D341Med (cell line): ENCODE data around the gene MIER2.
"Not testable (repeated sequence)": the region's sequence is repeated elsewhere in the genome, so short reads cannot be mapped to it uniquely, and the experiment has no call there.

Source experiments
- DNase-seq: peaks from one replicate; pipeline ENCODE4 v3.0.0; 2012; ENCODE audit warnings: low spot score

MIER2 gene, protein sequence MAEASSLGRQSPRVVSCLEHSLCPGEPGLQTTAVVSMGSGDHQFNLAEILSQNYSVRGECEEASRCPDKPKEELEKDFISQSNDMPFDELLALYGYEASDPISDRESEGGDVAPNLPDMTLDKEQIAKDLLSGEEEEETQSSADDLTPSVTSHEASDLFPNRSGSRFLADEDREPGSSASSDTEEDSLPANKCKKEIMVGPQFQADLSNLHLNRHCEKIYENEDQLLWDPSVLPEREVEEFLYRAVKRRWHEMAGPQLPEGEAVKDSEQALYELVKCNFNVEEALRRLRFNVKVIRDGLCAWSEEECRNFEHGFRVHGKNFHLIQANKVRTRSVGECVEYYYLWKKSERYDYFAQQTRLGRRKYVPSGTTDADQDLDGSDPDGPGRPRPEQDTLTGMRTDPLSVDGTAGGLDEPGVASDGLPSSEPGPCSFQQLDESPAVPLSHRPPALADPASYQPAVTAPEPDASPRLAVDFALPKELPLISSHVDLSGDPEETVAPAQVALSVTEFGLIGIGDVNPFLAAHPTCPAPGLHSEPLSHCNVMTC

DNA sequence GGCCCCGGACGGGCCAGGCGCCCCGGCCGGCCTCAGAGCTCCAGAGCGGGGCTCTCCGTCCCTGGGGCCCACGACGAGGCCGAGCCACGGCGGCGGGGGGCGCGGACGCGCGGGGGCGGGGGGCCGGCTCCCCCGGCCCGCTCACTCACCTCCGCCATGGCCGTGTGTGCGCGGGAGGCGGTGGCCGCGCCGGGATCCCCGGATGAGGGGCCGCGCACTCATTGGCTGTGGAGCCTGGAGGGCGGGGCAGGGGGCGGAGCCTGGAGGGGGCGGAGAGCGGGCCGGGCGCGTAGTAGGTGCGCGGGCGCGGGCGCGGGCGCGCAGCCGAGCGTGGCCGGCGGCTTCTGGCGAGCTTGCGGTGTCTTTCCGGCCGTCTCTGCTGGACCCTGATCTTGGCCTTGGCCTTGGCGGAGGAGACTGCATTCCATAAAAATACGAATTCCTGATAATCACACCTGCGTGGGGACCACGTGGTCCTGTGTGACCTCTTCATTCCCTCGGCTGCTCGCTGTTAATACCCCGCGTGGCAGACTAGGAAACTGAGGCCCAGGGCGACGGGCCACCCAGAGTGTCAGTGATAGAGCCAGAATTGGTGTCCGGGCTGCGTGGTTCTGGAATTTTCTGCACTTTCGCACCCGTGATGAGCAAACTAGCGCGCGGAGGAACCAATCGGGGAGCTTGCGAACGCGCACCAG, at the start of gene MIER2:
Gene MIER2 (minus strand): TSS at position 172 of the 695 bp plus-strand sequence. CDS start 14 bp downstream, at position 158.
- peak; percentile 99 for DNase-seq

DNA sequence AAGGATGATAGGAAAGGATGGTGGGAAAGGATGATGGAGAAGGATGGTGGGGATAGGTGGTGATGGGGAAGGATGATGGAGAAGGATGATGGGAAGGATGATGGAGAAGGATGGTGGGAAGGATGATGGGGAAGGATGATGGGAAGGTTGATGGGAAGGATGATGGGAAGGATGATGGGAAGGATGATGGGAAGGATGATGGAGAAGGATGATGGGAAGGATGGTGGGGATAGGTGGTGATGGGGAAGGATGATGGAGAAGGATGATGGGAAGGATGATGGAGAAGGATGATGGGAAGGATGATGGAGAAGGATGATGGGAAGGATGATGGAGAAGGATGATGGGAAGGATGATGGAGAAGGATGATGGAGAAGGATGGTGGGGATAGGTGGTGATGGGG, 49.0 kb upstream of the MIER2 start:
- not testable (repeated sequence) for DNase-seq

DNA sequence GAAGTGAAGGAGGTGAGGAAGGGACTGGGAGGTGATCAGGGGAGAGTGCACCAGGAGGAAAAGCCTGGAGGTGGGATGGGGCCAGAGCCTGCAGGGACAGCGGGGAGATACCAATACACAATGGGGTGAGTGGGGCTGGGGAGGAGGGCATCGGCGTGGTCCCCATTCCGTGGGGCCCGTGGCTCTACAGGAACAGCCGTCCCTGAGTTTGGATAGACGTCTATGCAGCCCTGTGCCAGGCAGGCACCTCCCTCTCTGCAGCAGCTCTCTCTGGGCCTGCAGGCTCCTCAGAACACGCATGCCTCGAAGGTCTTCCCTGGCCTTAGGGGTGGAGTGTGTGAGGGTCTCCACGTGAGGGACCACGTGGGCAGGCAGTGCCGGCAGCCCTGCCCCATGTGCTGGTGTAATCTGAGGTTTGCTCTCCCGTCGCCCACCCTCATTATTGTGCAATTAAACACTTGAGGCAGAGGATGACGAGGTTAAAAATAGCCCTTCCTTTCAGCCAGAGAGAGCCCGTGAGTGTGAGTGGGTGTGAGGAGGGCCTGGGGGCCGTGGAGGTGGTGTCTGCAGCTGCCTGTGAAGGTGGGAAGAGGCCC, 47.9 kb upstream of the MIER2 start:
- no peak for DNase-seq

DNA sequence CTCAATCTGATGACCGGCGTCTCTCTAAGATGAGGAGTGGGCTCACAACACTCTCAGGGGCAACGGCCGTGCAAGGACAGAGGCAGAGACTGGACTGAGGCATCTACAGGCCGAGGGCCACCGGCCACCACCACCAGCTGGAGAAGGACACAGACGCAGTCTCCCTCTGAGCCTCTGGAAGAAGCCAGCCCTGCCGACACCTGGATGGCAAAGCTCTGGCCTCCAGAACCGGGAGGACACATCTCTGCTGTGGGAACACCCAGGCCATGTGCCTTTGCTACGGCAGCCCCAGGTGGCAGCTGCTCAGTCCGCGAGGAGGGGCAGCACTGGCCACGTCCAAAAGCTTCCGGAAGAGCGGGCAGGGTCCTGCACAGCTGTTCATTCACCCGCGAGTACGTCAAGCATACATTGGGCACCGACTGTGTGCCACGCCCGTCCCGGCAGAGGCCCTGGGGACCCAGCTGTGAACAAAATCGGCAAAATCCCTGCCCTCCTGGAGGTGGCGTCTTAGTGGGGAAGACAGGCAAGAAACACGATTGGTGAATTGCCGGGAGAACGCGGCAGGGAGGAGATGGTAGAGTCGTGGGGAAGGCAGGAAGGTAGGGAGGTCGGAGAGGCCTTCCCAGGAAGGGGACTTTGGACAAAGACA, 47.3 kb upstream of the MIER2 start:
- no peak for DNase-seq

DNA sequence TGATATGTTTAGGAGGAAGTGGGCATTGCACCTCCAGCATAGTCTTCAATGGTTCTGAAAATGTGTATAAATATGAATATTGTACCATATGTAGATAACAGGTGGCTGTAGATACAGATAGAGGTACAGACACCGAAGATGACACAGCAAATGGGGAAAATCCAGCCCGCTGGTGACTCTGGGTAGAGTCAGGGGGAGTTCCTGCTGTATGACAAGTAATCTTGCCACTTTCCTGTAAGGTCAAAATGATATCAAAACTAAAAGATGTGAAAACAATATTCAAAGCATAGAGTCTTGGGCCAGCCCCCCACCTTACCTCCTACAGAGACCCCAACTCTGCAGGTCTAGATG, 46.6 kb upstream of the MIER2 start:
- no peak for DNase-seq

DNA sequence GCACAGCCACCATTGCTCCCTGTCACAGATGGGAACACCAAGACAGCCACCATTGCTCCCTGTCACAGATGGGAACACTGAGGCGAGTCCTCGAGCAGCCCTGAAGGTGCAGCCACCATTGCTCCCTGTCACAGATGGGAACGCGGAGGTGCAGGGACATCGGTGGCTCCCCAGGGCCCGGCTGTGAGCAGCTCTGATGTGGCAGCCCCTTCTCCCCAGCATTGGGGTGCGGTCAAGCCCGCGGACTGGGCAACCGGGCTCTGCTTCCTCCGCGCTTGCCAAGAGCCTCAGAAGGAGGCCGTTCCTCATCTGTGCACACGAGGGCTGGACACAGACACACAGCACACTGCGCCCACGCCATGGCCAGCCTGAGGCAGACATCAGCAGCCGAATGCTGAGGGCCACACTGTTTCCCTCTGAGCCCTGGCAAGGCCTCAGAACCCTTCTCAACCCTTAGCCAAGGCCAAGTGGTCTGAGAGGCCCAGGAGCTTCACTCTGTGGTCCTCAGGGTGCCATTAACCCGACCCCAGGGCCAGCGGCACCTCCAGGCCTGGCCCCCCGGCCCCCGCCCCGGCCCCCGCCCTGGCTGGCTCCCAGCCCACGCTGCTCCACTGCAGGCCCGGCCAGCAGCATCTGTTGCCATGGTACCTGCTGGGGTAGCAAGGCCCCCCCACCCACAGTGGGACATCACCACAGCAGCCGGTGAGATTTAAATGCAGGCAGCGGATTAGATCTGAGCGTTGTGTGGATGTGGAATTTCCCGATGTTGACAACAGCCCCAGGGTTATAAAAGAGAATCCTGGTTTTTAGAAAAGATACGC, 46.0 kb upstream of the MIER2 start:
- DNase-seq, result no peak

DNA sequence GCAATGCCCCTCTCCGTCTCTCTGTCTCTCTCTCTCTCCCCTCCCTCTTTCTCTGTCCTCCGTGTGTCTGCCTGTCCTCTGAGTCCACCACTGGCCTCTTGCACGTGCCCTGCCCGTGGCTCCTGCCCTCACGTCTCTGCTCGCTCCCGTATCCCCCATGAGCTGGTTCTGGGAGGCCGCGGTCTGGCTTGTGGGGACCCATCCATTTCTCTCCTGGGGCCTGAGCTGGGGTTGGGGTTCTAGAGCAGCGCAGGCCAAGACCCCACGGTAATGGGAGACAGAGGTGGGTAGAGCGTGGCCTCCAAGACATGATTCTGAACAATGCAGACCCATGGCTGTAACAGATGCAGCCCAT, 45.3 kb upstream of the MIER2 start:
- DNase-seq, result no peak

DNA sequence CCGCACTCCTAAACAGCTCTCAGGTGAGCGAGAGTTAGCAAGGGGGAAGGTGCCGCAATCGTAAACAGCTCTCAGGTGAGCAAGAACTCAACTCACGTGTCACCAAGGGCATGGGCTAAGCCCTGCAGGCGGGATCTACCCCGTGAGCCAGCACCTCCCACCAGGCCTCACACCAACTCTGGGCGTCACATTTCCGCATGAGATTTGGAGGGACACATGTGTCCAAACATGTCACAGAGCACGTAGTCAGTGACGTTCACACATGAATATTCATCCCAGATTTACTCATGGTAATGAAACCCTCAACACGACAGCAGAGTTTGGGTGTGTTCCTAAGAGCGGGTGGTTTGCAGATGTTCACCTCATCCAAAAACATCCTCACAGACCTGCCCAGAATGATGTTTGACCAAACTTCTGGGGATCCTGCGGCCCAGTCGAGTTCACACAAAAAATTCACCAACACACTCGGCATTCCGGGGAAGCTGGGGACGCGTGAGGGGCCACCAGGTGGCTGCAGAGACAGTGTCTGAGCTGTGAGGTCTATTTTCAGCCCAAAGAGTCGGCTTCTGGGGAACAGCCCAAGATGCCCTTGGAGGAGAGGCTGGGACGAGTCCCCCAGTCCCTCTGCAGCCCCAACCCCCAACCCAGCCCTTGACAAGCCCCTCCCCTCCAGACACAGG, 44.8 kb upstream of the MIER2 start:
- no peak for DNase-seq

DNA sequence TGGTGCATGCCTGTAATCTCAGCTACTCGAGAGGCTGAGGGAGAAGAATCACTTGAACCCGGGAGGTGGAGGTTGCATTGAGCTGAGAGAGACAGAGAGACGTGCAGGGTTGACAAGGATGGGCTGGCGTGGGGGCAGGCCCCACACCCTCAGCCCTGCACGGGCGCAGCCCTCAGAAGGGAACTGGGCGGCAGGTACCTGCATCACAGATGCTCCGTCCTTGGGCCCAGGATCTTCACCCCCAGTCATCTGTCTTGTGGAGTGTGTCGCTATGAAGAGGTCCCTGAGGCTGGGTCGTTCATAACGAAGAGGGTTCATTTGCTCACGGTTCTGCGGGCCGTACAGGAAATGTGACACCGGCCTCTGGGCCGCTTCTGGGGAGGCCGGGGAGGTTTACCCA, 44.1 kb upstream of the MIER2 start:
- DNase-seq, result no peak

DNA sequence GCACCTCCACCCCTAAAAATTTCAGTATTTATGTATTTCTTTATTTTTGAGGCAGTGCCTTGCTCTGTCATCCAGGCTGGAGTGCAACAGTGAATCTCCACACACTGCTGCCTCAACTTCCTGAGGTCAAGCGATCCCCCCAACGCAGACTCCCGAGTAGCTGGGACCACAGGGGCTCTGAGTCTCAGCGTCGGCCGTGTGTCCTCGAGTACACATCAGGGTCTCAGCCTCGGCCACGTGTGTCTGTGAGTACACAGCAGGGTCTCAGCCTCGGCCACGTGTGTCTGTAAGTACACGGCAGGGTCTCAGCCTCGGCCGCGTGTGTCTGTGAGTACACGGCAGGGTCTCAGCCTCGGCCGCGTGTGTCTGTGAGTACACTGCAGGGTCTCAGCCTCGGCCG, 43.2 kb upstream of the MIER2 start:
- no peak for DNase-seq

DNA sequence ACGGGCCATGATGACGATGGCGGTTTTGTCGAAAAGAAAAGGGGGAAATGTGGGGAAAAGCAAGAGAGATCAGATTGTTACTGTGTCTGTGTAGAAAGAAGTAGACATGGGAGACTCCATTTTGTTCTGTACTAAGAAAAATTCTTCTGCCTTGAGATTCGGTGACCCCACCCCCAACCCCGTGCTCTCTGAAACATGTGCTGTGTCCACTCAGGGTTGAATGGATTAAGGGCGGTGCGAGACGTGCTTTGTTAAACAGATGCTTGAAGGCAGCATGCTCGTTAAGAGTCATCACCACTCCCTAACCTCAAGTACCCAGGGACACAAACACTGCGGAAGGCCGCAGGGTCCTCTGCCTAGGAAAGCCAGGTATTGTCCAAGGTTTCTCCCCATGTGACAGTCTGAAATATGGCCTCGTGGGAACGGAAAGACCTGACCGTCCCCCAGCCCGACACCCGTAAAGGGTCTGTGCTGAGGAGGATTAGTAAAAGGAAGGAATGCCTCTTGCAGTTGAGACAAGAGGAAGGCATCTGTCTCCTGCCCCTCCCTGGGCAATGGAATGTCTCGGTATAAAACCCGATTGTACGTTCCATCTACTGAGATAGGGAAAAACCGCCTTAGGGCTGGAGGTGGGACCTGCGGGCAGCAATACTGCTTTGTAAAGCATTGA, 42.2 kb upstream of the MIER2 start:
- DNase-seq, result not testable (repeated sequence)

DNA sequence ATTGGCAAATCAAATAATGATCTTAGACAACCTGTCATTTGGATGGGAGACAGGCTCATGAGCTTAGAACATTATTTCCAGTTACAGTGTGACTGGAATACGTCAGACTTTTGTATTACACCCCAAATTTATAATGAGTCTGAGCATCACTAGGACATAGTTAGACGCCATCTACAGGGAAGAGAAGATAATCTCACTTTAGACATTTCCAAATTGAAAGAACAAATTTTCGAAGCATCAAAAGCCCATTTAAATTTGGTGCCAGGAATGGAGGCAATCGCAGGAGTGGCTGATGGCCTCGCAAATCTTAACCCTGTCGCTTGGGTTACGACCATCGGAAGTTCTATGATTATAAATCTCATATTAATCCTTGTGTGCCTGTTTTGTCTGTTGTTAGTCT, 41.6 kb upstream of the MIER2 start:
- DNase-seq, result not testable (repeated sequence)

DNA sequence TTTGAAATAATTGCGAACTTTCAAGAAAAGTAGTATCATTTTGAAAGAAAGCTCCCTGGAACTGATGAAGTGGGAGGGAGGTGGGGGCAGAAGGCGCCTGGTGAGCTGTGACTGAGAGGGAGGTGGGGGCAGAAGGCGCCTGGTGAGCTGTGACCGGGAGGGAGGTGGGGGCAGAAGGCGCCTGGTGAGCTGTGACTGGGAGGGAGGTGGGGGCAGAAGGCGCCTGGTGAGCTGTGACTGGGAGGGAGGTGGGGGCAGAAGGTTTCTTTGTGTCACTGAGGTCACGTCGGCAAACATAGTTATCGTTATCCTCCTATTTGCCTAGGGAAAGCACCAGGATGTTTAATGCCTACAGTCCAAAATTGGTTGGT, 40.2 kb upstream of the MIER2 start:
- no peak for DNase-seq

DNA sequence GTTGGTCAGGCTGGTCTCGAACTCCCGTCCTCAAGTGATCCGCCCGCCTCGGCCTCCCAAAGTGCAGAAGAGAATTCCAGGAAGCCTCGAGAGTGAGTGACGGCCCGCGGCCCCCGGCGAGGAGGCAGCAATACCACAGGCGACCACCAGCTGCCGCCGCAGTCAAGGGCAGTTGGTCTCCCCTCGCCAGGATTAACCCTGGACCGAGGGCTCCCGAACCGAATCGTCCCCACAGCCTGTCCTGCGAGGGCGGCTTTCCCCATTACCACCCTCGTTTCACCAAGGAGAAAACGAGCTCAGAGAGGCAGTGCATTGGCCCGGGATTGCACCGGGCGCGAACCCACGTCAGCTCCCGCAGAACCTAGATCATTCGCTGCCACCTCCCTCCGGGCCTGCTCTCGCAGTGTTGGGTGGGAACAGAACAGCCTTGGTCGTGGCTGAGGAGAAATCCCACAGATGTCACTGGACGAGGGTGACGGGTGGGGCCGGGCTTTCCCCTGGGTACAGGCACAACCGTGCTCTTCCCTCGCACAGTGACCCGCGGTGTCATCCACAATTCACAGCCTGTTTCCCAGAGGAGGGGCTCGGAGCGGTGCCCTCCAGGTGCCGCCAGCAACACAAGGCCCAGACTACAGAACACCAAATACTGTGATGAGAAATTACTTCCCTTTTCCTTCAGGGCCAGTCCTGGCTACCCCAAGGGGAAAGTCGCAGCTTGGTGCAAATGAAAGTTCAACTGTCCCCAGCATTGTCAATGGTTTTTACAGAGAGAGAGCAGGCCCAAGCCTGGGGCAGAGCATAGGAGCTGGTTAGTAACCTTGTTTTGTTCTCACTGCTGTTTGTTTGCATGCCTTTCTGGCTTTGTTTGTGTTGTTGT, 39.6 kb upstream of the MIER2 start:
- DNase-seq, result peak; percentile 74

DNA sequence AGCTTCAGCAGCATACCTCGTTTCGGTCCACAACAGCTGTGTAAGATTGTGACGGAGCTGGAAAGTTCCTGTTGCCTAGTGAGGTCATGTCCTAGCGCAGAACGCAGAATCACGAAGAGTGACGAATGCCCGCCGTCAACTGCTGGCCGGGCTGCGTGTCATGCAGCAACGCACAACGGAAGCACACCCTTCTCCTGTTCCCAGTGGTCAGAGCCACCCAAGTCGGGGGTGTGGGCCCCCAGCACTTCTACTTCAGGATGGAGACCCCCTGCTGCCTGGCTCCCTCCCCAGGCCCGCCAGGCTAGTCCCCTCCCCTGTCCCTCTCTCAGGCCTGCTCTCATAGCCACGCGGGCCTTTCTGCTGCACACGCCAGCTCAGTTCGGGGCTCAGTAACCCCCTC, 38.4 kb upstream of the MIER2 start:
- no peak for DNase-seq

DNA sequence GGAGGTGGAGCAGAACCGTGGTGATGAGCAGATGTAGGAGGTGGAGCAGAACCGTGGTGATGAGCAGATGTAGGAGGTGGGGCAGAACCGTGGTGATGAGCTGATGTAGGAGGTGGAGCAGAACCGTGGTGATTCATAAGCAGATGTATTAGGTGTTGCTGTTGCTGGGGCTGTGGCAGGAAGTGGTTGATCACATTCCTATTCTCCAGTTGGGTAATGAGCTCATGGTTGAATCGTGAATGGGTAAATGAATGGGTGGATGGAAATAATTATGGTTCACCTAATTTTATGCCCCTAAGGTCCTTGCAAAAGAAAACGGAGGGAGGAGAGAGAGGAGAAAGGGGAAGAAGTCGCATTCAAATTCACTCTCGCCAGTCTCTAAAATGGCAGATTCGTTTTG, 38.0 kb upstream of the MIER2 start:
- not testable (repeated sequence) for DNase-seq

DNA sequence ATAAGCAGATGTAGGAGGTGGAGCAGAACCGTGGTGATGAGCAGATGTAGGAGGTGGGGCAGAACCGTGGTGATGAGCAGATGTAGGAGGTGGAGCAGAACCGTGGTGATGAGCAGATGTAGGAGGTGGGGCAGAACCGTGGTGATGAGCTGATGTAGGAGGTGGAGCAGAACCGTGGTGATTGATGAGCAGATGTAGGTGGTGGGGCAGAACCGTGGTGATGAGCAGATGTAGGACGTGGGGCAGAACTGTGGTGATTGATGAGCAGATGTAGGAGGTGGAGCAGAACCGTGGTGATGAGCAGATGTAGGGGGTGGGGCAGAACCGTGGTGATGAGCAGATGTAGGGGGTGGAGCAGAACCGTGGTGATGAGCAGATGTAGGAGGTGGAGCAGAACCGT, 37.3 kb upstream of the MIER2 start:
- DNase-seq, result not testable (repeated sequence)

DNA sequence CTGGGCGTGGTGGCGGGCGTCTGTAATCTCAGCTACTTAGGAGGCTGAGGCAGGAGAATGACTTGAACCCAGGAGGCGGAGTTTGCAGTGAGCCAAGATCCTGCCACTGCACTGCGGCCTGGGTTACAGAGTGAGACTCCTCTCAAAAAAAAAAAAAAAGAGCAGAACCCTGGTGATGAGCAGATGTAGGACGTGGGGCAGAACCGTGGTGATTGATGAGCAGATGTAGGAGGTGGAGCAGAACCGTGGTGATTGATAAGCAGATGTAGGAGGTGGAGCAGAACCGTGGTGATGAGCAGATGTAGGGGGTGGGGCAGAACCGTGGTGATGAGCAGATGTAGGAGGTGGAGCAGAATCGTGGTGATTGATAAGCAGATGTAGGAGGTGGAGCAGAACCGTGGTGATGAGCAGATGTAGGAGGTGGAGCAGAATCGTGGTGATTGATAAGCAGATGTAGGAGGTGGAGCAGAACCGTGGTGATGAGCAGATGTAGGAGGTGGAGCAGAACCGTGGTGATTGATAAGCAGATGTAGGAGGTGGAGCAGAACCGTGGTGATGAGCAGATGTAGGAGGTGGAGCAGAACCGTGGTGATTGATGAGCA, 36.1 kb upstream of the MIER2 start:
- not testable (repeated sequence) for DNase-seq

DNA sequence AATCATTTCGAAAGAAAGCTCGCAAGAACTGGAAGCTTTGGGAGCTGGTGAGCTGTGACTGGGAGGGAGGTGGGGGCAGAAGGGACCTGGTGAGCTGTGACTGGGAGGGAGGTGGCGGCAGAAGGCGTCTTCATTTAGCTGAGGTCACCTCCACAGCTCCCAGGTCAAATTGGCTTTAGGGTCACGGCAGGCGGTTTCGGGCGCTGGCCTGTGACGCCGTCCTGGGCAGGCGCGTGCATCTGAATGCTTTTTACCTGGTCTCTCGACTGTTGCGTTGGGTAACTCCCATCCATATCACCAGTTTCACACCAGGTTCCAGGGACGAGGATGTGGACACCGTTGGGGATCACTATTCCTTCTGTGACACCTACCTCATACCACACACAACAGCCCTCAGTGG, 35.2 kb upstream of the MIER2 start:
- DNase-seq, result no peak
